Right lobe of liver (tissue), 6 donors: Measurements from ENCODE around the gene PABPN1. TPM values are rescaled to one million over a fixed set of nuclear protein-coding genes. Genes with fewer than 3 reads are reported as not detected.
A peak's percentile ranks its signal among the peaks of the same experiment; 100 is the strongest.

Source experiments
- ATAC-seq, 4 donors: fragments of 200-7000 bp; cut with Tn5 transposase; one replicate each; pipeline ENCODE4 v1.9.1; 2020; ENCODE audit warnings: mild to moderate bottlenecking in 4 of 4, moderate library complexity in 4 of 4
- DNase-seq, 3 donors: peaks; one replicate each; pipeline ENCODE4 v3.0.0-alpha.2; 2020
- H3K27ac ChIP-seq, 3 donors: fragments of 200-600 bp; one replicate each; pipeline ENCODE4 v1.8.0; 2022
- H3K27me3 ChIP-seq, 2 donors: fragments of 200-600 bp; one replicate each; pipeline ENCODE4 v1.8.0; 2022
- H3K36me3 ChIP-seq, 4 donors: fragments of 200-600 bp; sonication (generic) in 1 of 4; one replicate each; pipeline versions ENCODE4 v1.5.1 to v1.8.0; 2017 to 2022; ENCODE audit warnings: control low read depth in 1 of 4
- H3K4me1 ChIP-seq, 4 donors: fragments of 200-600 bp; sonication (generic) in 1 of 4; one replicate each; pipeline versions ENCODE4 v1.5.1 to v1.8.0; 2017 to 2022; ENCODE audit warnings: control low read depth in 1 of 4
- H3K4me3 ChIP-seq, 3 donors: fragments of 200-600 bp; one replicate each; pipeline ENCODE4 v1.8.0; 2022
- H3K9me3 ChIP-seq, 4 donors: fragments of 200-600 bp; sonication (generic) in 1 of 4; one replicate each; pipeline versions ENCODE4 v1.5.1 to v1.8.0; 2017 to 2022; ENCODE audit warnings: control low read depth in 1 of 4
- POLR2A ChIP-seq: fragments of 450-650 bp; IDR thresholded peaks from one replicate; pipeline ENCODE4 v1.6.1; 2017; ENCODE audit warnings: antibody characterized with exemption, mild to moderate bottlenecking
- WGBS: methylation state at CpG from one replicate; pipeline ENCODE4 v1.1.6; 2018; ENCODE audit warnings: low coverage, low lambda C conversion rate; ENCODE audit not compliant: insufficient coverage; ENCODE audit errors: missing lambda C conversion rate; 5-methylcytosine and 5-hydroxymethylcytosine counted together
- intact Hi-C, 2 donors: fragments of 100-400 bp; cut with DNase I; formaldehyde crosslinking; loops; one replicate each; pipeline versions ENCODE4 v1.11.2 to v1.14.1; 2022
- total RNA-seq, 6 experiments: library from RNA; depleted of rRNA in 2 of 6; stranded (reverse); fragments of >200 nt in 2 of 6; fragmentation: NEBNext Ultra II Directional in 3 of 6; extraction: Animal tissue kit (Norgen Biotek cat#: 25700) in 3 of 6; gene quantifications; one replicate each; pipeline versions ENCODE4 v1.1.0 to v1.2.4, GENCODE V29; 2016 to 2023
- TF ChIP-seq, protein P1 (sequence below), 4 donors: fragments of 200-600 bp in 3 of 4; fragments of 450-650 bp in 1 of 4; IDR thresholded peaks; one replicate each; pipeline versions ENCODE4 v1.5.1 to v1.8.0; 2016 to 2022; ENCODE audit warnings: antibody characterized with exemption in 4 of 4, mild to moderate bottlenecking in 2 of 4
- donor health status: DM: no; HTN: yes; CAD: no.
- donor health status: DM: no; HTN: no; CAD: no.
- donor health status: DM: no; HTN: no; CAD: no.
- donor health status: DM: no; HTN: yes; CAD: no.
- donor health status: DM: no; HTN: yes; CAD: no.

PABPN1 gene
- total RNA-seq, 6 experiments from 2014 or later: 23.6 to 95.3 (median 64.6) TPM

DNA sequence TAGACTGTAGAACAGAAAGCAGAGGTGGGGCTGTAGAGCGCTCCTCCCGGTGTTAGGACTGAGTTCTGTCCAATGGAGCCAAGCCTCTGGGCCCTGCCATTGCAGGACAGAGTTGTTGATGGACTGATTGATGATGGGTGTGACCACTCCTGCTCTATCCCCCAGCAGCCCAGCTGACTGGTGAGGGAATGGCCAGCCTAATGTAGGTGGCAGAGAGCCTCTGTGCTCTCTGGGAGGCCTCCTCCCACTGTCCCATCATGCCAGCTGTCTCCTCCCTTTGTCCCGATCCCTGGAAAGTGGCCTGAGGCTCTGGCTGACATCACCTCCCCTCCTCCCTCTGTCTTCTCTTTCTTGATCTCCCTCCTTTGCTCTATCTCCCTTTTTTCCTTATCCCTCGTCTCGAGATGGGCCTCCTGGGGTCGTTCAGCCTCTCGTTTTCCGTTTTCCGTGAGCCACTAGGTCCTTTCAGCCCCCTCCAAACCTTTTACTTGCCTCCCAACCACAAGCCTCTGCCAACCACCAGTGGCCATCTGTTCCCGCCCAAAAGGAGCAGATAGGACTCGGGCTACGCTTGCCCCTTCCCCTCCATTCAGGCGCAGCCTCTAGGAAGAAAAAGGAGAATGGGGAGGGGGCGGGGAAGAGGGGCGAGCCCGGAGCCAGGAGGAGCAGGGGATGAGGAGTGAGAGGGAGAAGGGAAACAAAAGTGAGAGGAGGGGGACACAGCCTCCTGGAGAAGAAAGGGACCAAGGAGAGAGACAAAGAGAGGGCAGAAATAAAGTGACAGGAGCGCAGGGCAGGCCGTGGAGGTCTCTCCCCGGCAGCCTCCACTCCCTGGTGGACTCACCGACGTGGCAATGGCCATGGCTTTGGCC is 43.1 kb downstream of the PABPN1 start:
- Histone ChIP-seq H3K9me3 (no peaks in the 10 kb centered on the region), H3K27ac (peak overlapping the region in 2 of 3 donors; percentile 44 to 47), H3K4me3 (peak overlapping the region in 1 of 3 donors; percentile 35), H3K27me3 (peaks cover 0 to 16% of the 10 kb centered on the region in 2 donors), H3K4me1 (peaks cover 0 to 12% (median 0%) of the 10 kb centered on the region in 4 donors), H3K36me3 (no peaks in the 10 kb centered on the region)
- WGBS: 16% methylated on average over 15 of the region's 21 CpGs
- intact Hi-C loops: no loop called here
- DNase-seq (no peak), ATAC-seq (no peak)
- TF ChIP-seq POLR2A: no peak
- TF ChIP-seq, protein P1, sequence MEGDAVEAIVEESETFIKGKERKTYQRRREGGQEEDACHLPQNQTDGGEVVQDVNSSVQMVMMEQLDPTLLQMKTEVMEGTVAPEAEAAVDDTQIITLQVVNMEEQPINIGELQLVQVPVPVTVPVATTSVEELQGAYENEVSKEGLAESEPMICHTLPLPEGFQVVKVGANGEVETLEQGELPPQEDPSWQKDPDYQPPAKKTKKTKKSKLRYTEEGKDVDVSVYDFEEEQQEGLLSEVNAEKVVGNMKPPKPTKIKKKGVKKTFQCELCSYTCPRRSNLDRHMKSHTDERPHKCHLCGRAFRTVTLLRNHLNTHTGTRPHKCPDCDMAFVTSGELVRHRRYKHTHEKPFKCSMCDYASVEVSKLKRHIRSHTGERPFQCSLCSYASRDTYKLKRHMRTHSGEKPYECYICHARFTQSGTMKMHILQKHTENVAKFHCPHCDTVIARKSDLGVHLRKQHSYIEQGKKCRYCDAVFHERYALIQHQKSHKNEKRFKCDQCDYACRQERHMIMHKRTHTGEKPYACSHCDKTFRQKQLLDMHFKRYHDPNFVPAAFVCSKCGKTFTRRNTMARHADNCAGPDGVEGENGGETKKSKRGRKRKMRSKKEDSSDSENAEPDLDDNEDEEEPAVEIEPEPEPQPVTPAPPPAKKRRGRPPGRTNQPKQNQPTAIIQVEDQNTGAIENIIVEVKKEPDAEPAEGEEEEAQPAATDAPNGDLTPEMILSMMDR (IDR thresholded peaks at IDR 0.05): no peak

DNA sequence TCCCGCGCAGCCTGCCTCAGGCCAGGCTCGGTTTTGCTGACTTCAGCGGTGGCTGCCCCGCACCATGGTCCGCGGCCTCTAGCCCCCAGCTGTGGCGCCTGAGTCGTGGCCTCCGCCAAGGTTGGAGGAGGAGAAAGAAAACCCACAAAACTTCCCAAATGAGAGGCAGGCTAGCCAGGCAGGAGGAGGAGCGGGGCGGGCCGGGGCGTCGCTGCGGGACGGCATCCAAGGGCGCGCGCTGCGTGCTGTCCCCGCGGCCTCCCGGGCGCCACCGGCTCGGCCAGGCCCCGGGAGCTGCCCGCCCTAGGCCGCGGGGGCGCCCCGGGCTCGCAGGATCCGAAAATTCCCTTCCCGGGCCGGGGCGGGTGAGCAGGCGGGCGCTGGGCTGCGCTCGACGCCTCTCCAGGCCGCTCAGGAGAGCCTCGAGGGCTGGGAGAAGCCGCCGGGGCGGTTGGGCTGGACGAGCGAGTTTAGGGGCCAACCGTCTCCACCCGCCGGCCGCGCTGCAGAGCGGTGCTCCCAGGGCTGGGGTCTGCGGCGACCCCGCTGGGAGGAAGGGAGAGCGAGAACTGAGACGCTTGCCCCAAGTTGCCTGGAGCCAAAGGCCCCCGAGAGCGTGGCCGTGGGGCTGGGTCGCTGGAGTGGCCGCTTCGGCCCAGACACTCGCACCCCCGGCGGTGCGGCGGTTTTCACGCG is 43.9 kb downstream of the PABPN1 start, which contains the start of gene EFS:
TSS of gene EFS (minus strand) at position 137 of the 696 bp plus-strand sequence. CDS start 147 bp downstream, outside the sequence.
- Histone ChIP-seq H3K4me3 (peak within 1 kb of the TSS in 2 of 3 donors; percentile 14 to 35), H3K36me3 (no peaks in the 10 kb centered on the region), H3K9me3 (no peaks in the 10 kb centered on the region), H3K27me3 (peaks cover 0 to 16% of the 10 kb centered on the region in 2 donors), H3K27ac (peak within 1 kb of the TSS; percentile 44 to 47 (median 47)), H3K4me1 (peaks cover 0 to 12% (median 0%) of the 10 kb centered on the region in 4 donors)
- DNase-seq (peak in 1 of 3 donors; percentile 47), ATAC-seq (peak; percentile 3 to 44 (median 22))
- WGBS: no CpG with 5 or more reads among the region's 74 CpGs
- TF ChIP-seq, protein P1 (IDR thresholded peaks at IDR 0.05): no peak
- no peak for TF ChIP-seq POLR2A
- intact Hi-C loops: no loop called here

- H3K27me3 ChIP-seq: peaks cover 0 to 16% of the 10 kb centered on the region in 2 donors
- WGBS: 0% methylated on average over 21 of the region's 51 CpGs
- intact Hi-C loops: no loop called here
- H3K9me3 ChIP-seq: no peaks in the 10 kb centered on the region
- peak overlapping the region in 2 of 3 donors; percentile 14 to 35 for H3K4me3 ChIP-seq
- H3K36me3 ChIP-seq: no peaks in the 10 kb centered on the region
- no peak for TF ChIP-seq POLR2A
- TF ChIP-seq, protein P1 (IDR thresholded peaks at IDR 0.05): no peak
- DNase-seq (no peak), ATAC-seq (peak; percentile 30 to 53 (median 44))
- peak overlapping the region; percentile 31 to 47 (median 47) for H3K27ac ChIP-seq
- peaks cover 0 to 12% (median 0%) of the 10 kb centered on the region in 4 donors for H3K4me1 ChIP-seq
Measured at GRCh38 chr14:23365732-23366425, 44.6 kb downstream of the PABPN1 start.

GRCh38 chr14:23366426-23366921 is 45.2 kb downstream of the PABPN1 start:
- intact Hi-C loops: no loop called here
- Histone ChIP-seq H3K27ac (peak overlapping the region in 1 of 3 donors; percentile 37), H3K36me3 (no peaks in the 10 kb centered on the region), H3K27me3 (peaks cover 0 to 16% of the 10 kb centered on the region in 2 donors), H3K4me3 (peak overlapping the region in 2 of 3 donors; percentile 14 to 35), H3K9me3 (no peaks in the 10 kb centered on the region), H3K4me1 (peaks cover 0 to 12% (median 0%) of the 10 kb centered on the region in 4 donors)
- WGBS: 9% methylated on average over 14 of the region's 34 CpGs
- TF ChIP-seq, protein P1 (IDR thresholded peaks at IDR 0.05): no peak
- TF ChIP-seq POLR2A: no peak
- peak in 1 of 3 donors; percentile 55 for DNase-seq
- peak; percentile 28 to 56 (median 34) for ATAC-seq
